Measurements from ENCODE around the gene MLLT1. TPM values are rescaled to one million over a fixed set of nuclear protein-coding genes. Genes with fewer than 3 reads are reported as not detected.

The MLLT1 gene
- total and polyA plus RNA-seq, 2 donors (not counting 1 experiment from before 2014, with no cell fraction given), result 6.4 to 13.7 TPM

DNA sequence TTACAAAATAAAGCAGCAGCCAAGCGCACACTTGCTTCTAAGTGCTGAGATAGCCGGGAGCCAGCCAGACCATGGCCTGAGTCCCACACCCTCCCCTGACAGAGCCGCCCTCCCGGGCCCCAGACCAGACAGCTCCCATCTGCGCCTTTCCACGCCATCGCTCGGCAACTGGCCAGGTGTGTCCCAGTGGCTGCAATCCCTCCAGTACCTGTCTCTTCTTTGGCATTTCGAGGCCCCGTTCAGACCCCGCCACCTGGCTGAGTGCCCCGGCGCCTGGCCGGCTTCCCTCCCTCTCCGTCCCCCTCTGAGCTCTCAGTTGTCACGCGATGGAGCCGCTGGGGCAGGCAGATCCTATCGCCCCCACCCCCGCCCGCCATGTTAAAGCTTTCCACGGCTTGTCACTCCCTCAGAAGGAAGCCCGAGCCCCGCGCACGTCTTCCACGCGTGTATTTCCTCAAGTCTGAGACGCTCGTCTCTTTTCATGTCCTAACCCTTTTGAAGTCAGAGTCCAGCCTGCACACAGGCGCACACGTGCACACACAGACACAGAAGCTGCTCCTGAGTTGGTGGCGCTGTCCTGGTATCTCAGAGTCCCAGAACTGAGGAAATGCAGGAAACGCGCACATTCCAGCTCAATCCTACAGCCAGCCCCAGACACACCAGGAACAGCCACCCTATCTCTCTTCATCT, 7.9 kb downstream of the MLLT1 start:
- H3K9ac ChIP-seq (ENCODE audit: insufficient read depth, low read length), result peak overlapping the region; percentile 69
- peak; percentile 74 to 82 for DNase-seq (ENCODE audit: low read depth in 2 of 2)
- H3K27ac ChIP-seq (ENCODE audit: insufficient read depth, low read length), result peak overlapping the region; percentile 96
- no peaks in the 10 kb centered on the region for H4K20me1 ChIP-seq (ENCODE audit: control insufficient read depth, extremely low read depth, insufficient read depth, low read length)
- no peaks in the 10 kb centered on the region for H3K27me3 ChIP-seq (ENCODE audit: control insufficient read depth, insufficient read depth, low read length)
- H3K4me3 ChIP-seq (replicated peaks in 1 of 4; ENCODE audit: control extremely low read depth in 1 of 4, insufficient read depth in 1 of 4, low read depth in 3 of 4, low read length in 4 of 4), result peak overlapping the region; percentile 20 to 36 (median 32)
- peaks cover 45% of the 10 kb centered on the region for H3K4me1 ChIP-seq (ENCODE audit: control insufficient read depth, extremely low read depth, insufficient read depth, low read length)
- H3K79me2 ChIP-seq (ENCODE audit: control insufficient read depth, insufficient read depth, low read length), result peaks cover 77% of the 10 kb centered on the region
- no peak overlapping the region for H2AFZ ChIP-seq (ENCODE audit: low read length)
- H3K9me3 ChIP-seq (ENCODE audit: control insufficient read depth, insufficient read depth, low read depth, low read length), result no peaks in the 10 kb centered on the region
- peaks cover 10% of the 10 kb centered on the region for H3K36me3 ChIP-seq (ENCODE audit: control insufficient read depth, insufficient read depth, low read length)
- peak overlapping the region; percentile 89 for H3K4me2 ChIP-seq (ENCODE audit: extremely low read depth, insufficient read depth, low read length)
- TF ChIP-seq EZH2 (IDR thresholded peaks at IDR 0.05; ENCODE audit: low read length, missing control alignments) (no peak), CTCF (conservative IDR thresholded peaks at IDR 0.05 in 1 of 2, IDR thresholded peaks at IDR 0.05 in 1 of 2; ENCODE audit: low read depth in 1 of 2, low read length in 2 of 2) (peak in 1 of 2 donors; percentile 8)

GRCh38 chr19:6271251-6271650, 8.5 kb downstream of the MLLT1 start:
- Histone ChIP-seq H3K27me3 (ENCODE audit: control insufficient read depth, insufficient read depth, low read length) (no peaks in the 10 kb centered on the region), H3K9ac (ENCODE audit: insufficient read depth, low read length) (peak overlapping the region; percentile 52), H3K4me3 (replicated peaks in 1 of 4; ENCODE audit: control extremely low read depth in 1 of 4, insufficient read depth in 1 of 4, low read depth in 3 of 4, low read length in 4 of 4) (peak overlapping the region; percentile 20 to 36 (median 32)), H3K27ac (ENCODE audit: insufficient read depth, low read length) (peak overlapping the region; percentile 96), H4K20me1 (ENCODE audit: control insufficient read depth, extremely low read depth, insufficient read depth, low read length) (no peaks in the 10 kb centered on the region), H3K9me3 (ENCODE audit: control insufficient read depth, insufficient read depth, low read depth, low read length) (no peaks in the 10 kb centered on the region), H2AFZ (ENCODE audit: low read length) (no peak overlapping the region), H3K4me2 (ENCODE audit: extremely low read depth, insufficient read depth, low read length) (peak overlapping the region; percentile 89), H3K4me1 (ENCODE audit: control insufficient read depth, extremely low read depth, insufficient read depth, low read length) (peaks cover 42% of the 10 kb centered on the region), H3K36me3 (ENCODE audit: control insufficient read depth, insufficient read depth, low read length) (peaks cover 10% of the 10 kb centered on the region), H3K79me2 (ENCODE audit: control insufficient read depth, insufficient read depth, low read length) (peaks cover 75% of the 10 kb centered on the region)
- peak; percentile 27 to 28 for TF ChIP-seq CTCF (conservative IDR thresholded peaks at IDR 0.05 in 1 of 2, IDR thresholded peaks at IDR 0.05 in 1 of 2; ENCODE audit: low read depth in 1 of 2, low read length in 2 of 2)
- TF ChIP-seq EZH2 (IDR thresholded peaks at IDR 0.05; ENCODE audit: low read length, missing control alignments), result no peak
- peak; percentile 28 to 34 for DNase-seq (ENCODE audit: low read depth in 2 of 2)

DNA sequence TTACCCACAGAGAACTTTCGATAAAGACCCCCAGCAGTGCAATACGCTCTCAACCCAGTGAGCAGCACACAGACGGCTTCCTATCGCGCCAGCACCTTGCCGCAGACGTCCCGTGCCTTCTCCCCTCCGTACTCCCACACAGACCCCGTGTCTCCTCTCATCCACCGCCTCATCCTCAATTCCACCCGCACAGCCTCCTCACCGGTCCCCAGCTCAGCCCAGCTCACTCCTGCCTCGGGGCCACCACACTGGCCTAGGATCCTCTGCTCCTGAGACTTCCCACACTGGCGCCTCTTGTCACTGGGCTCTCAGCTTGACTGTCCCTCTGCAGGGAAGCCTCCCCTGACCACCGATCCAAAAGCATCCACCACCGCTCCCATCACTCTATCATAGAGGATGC, 9.0 kb downstream of the MLLT1 start:
- Histone ChIP-seq H3K4me3 (replicated peaks in 1 of 4; ENCODE audit: control extremely low read depth in 1 of 4, insufficient read depth in 1 of 4, low read depth in 3 of 4, low read length in 4 of 4) (no peak overlapping the region), H2AFZ (ENCODE audit: low read length) (no peak overlapping the region), H3K79me2 (ENCODE audit: control insufficient read depth, insufficient read depth, low read length) (peaks cover 73% of the 10 kb centered on the region), H3K4me1 (ENCODE audit: control insufficient read depth, extremely low read depth, insufficient read depth, low read length) (peaks cover 42% of the 10 kb centered on the region), H3K9me3 (ENCODE audit: control insufficient read depth, insufficient read depth, low read depth, low read length) (no peaks in the 10 kb centered on the region), H3K9ac (ENCODE audit: insufficient read depth, low read length) (no peak overlapping the region), H4K20me1 (ENCODE audit: control insufficient read depth, extremely low read depth, insufficient read depth, low read length) (no peaks in the 10 kb centered on the region), H3K27me3 (ENCODE audit: control insufficient read depth, insufficient read depth, low read length) (no peaks in the 10 kb centered on the region), H3K27ac (ENCODE audit: insufficient read depth, low read length) (peak overlapping the region; percentile 96), H3K4me2 (ENCODE audit: extremely low read depth, insufficient read depth, low read length) (peak overlapping the region; percentile 89), H3K36me3 (ENCODE audit: control insufficient read depth, insufficient read depth, low read length) (peaks cover 10% of the 10 kb centered on the region)
- no peak for TF ChIP-seq EZH2 (IDR thresholded peaks at IDR 0.05; ENCODE audit: low read length, missing control alignments)
- TF ChIP-seq CTCF (conservative IDR thresholded peaks at IDR 0.05 in 1 of 2, IDR thresholded peaks at IDR 0.05 in 1 of 2; ENCODE audit: low read depth in 1 of 2, low read length in 2 of 2), result no peak
- no peak for DNase-seq (ENCODE audit: low read depth in 2 of 2)

Measured in fibroblast of lung (primary cell).